Mucosa of rectum (tissue), 2 donors: ENCODE measurements around the gene TPST1.

ENCODE experiments used
- H3K27ac ChIP-seq, 2 donors: one replicate each; pipeline ENCODE4 v1.7.0; 2013; ENCODE audit warnings: inconsistent platforms in 2 of 2, low read depth in 2 of 2, low read length in 2 of 2
- H3K27me3 ChIP-seq, 2 donors: one replicate each; pipeline ENCODE4 v1.7.0; 2013; ENCODE audit warnings: low read length in 2 of 2; ENCODE audit not compliant: control insufficient read depth in 2 of 2, insufficient read depth in 2 of 2
- H3K36me3 ChIP-seq, 2 donors: one replicate each; pipeline ENCODE4 v1.7.0; 2013; ENCODE audit warnings: low read length in 2 of 2; ENCODE audit not compliant: control insufficient read depth in 2 of 2, insufficient read depth in 2 of 2
- H3K4me1 ChIP-seq, 2 donors: one replicate each; pipeline ENCODE4 v1.7.0; 2013; ENCODE audit warnings: low read length in 2 of 2, mild to moderate bottlenecking in 1 of 2; ENCODE audit not compliant: control insufficient read depth in 2 of 2, insufficient read depth in 2 of 2
- H3K4me3 ChIP-seq, 2 donors: one replicate each; pipeline ENCODE4 v1.7.0; 2013; ENCODE audit warnings: low read length in 2 of 2
- H3K9ac ChIP-seq, 2 donors: one replicate each; pipeline ENCODE4 v1.7.0; 2013; ENCODE audit warnings: low read length in 2 of 2, low read depth in 1 of 2, mild to moderate bottlenecking in 1 of 2
- H3K9me3 ChIP-seq, 2 donors: one replicate each; pipeline ENCODE4 v1.7.0; 2013; ENCODE audit warnings: low read length in 2 of 2; ENCODE audit not compliant: control insufficient read depth in 2 of 2
- donor health status: healthy.
- donor health status: Normal muscosa, but diverticular disease.

TPST1 gene

GRCh38 chr7:66303454-66304155, 98.5 kb downstream of the TPST1 start:
- Histone ChIP-seq H3K27ac (no peak overlapping the region), H3K9ac (no peak overlapping the region), H3K27me3 (no peaks in the 10 kb centered on the region), H3K36me3 (no peaks in the 10 kb centered on the region), H3K4me3 (no peak overlapping the region), H3K9me3 (no peaks in the 10 kb centered on the region), H3K4me1 (no peaks in the 10 kb centered on the region)

GRCh38 chr7:66304536-66304935, 99.4 kb downstream of the TPST1 start:
- Histone ChIP-seq H3K27ac (no peak overlapping the region), H3K4me1 (no peaks in the 10 kb centered on the region)

GRCh38 chr7:66306243-66306642, 101.1 kb downstream of the TPST1 start:
- no peaks in the 10 kb centered on the region for H3K9me3 ChIP-seq
- H3K27ac ChIP-seq = no peak overlapping the region
- no peak overlapping the region for H3K4me3 ChIP-seq
- H3K4me1 ChIP-seq = no peaks in the 10 kb centered on the region
- no peaks in the 10 kb centered on the region for H3K27me3 ChIP-seq
- H3K9ac ChIP-seq = no peak overlapping the region
- no peaks in the 10 kb centered on the region for H3K36me3 ChIP-seq

More at GRCh38 chr7:66304536-66304935, 99.4 kb downstream of the TPST1 start:
- Histone ChIP-seq H3K9ac (no peak overlapping the region), H3K36me3 (no peaks in the 10 kb centered on the region), H3K4me3 (no peak overlapping the region), H3K9me3 (no peaks in the 10 kb centered on the region), H3K27me3 (no peaks in the 10 kb centered on the region)

GRCh38 chr7:66307591-66308215, 102.6 kb downstream of the TPST1 start:
- H3K4me1 ChIP-seq = no peaks in the 10 kb centered on the region
- no peaks in the 10 kb centered on the region for H3K36me3 ChIP-seq
- H3K27ac ChIP-seq = no peak overlapping the region
- H3K9ac ChIP-seq = no peak overlapping the region
- no peaks in the 10 kb centered on the region for H3K27me3 ChIP-seq
- no peak overlapping the region for H3K4me3 ChIP-seq
- H3K9me3 ChIP-seq = no peaks in the 10 kb centered on the region

- Histone ChIP-seq H3K4me3 (no peak overlapping the region), H3K4me1 (no peaks in the 10 kb centered on the region), H3K27me3 (no peaks in the 10 kb centered on the region), H3K9me3 (no peaks in the 10 kb centered on the region), H3K36me3 (no peaks in the 10 kb centered on the region), H3K9ac (no peak overlapping the region), H3K27ac (no peak overlapping the region)
These were observed 103.3 kb downstream of the TPST1 start for GRCh38 chr7:66308411-66308810.

- Histone ChIP-seq H3K4me1 (no peaks in the 10 kb centered on the region), H3K9me3 (no peaks in the 10 kb centered on the region), H3K27ac (no peak overlapping the region), H3K27me3 (no peaks in the 10 kb centered on the region), H3K36me3 (no peaks in the 10 kb centered on the region), H3K9ac (no peak overlapping the region), H3K4me3 (no peak overlapping the region)
These were observed 105.5 kb downstream of the TPST1 start for GRCh38 chr7:66310620-66311019.

GRCh38 chr7:66313886-66314568, 108.9 kb downstream of the TPST1 start:
- Histone ChIP-seq H3K27ac (no peak overlapping the region), H3K27me3 (no peaks in the 10 kb centered on the region), H3K9me3 (no peaks in the 10 kb centered on the region), H3K4me3 (no peak overlapping the region), H3K9ac (no peak overlapping the region), H3K36me3 (no peaks in the 10 kb centered on the region), H3K4me1 (no peaks in the 10 kb centered on the region)

GRCh38 chr7:66315192-66315591, 110.1 kb downstream of the TPST1 start:
- H3K36me3 ChIP-seq = no peaks in the 10 kb centered on the region
- no peak overlapping the region for H3K4me3 ChIP-seq
- no peak overlapping the region for H3K9ac ChIP-seq
- no peak overlapping the region for H3K27ac ChIP-seq
- H3K27me3 ChIP-seq = no peaks in the 10 kb centered on the region
- H3K9me3 ChIP-seq = no peaks in the 10 kb centered on the region
- no peaks in the 10 kb centered on the region for H3K4me1 ChIP-seq

- H3K4me3 ChIP-seq = no peak overlapping the region
- no peaks in the 10 kb centered on the region for H3K27me3 ChIP-seq
- H3K9me3 ChIP-seq = no peaks in the 10 kb centered on the region
- no peaks in the 10 kb centered on the region for H3K36me3 ChIP-seq
- H3K9ac ChIP-seq = no peak overlapping the region
- H3K4me1 ChIP-seq = no peaks in the 10 kb centered on the region
- no peak overlapping the region for H3K27ac ChIP-seq
These were observed 114.4 kb downstream of the TPST1 start for GRCh38 chr7:66319407-66319979.

- no peaks in the 10 kb centered on the region for H3K9me3 ChIP-seq
- H3K4me1 ChIP-seq = no peaks in the 10 kb centered on the region
- no peak overlapping the region for H3K4me3 ChIP-seq
- no peak overlapping the region for H3K27ac ChIP-seq
- H3K9ac ChIP-seq = no peak overlapping the region
- no peaks in the 10 kb centered on the region for H3K27me3 ChIP-seq
- H3K36me3 ChIP-seq = no peaks in the 10 kb centered on the region
These were observed 116.1 kb downstream of the TPST1 start for GRCh38 chr7:66321283-66321682.
